Stimulated activated naive B cell treated with anti-CD40 and anti-IgM and Interleukin-4, amounts not matched to agents 10 μg/mL and 1 μg/mL and 100 μg/mL, for 72 hours (primary cell): ENCODE results near the gene SNF8.

Source experiments
- ATAC-seq, 2 donors: fragments of 150-1000 bp; cut with Tn5 transposase; replicated peaks; 2 replicates each; pipeline ENCODE4 v1.10.0; 2021; ENCODE audit warnings: moderate library complexity in 1 of 2
- DNase-seq: peaks from one replicate; pipeline ENCODE4 v3.0.0; 2021
- H3K27ac Mint-ChIP-seq: one replicate; pipeline ENCODE4 v1.8.0; 2022; ENCODE audit warnings: mild to moderate bottlenecking, mixed read lengths
- H3K27me3 Mint-ChIP-seq, 2 donors: one replicate each; pipeline ENCODE4 v1.8.0; 2022; ENCODE audit warnings: mixed read lengths in 2 of 2
- H3K36me3 Mint-ChIP-seq, 2 donors: one replicate each; pipeline ENCODE4 v1.8.0; 2022; ENCODE audit warnings: mixed read lengths in 2 of 2, mild to moderate bottlenecking in 1 of 2
- H3K4me1 Mint-ChIP-seq, 2 donors: one replicate each; pipeline ENCODE4 v1.8.0; 2022; ENCODE audit warnings: mixed read lengths in 2 of 2, mild to moderate bottlenecking in 1 of 2
- H3K4me3 Mint-ChIP-seq, 2 donors: one replicate each; pipeline ENCODE4 v1.8.0; 2022; ENCODE audit warnings: mild to moderate bottlenecking in 2 of 2, mixed read lengths in 2 of 2, moderate library complexity in 1 of 2
- H3K9me3 Mint-ChIP-seq, 2 donors: one replicate each; pipeline ENCODE4 v1.8.0; 2022; ENCODE audit warnings: mixed read lengths in 2 of 2, mild to moderate bottlenecking in 1 of 2

Gene SNF8

GRCh38 chr17:48915459-48916282 lies 29.0 kb downstream of the SNF8 start:
- no peaks in the 10 kb centered on the region for H3K27me3 Mint-ChIP-seq
- peak overlapping the region; percentile 83 to 86 for H3K4me3 Mint-ChIP-seq
- peak overlapping the region; percentile 98 for H3K27ac Mint-ChIP-seq
- H3K9me3 Mint-ChIP-seq = peaks cover 3 to 8% of the 10 kb centered on the region in 2 donors
- ATAC-seq (peak; percentile 96 to 97), DNase-seq (peak; percentile 64)
- peaks cover 53 to 56% of the 10 kb centered on the region in 2 donors for H3K36me3 Mint-ChIP-seq
- peaks cover 38 to 65% of the 10 kb centered on the region in 2 donors for H3K4me1 Mint-ChIP-seq

- DNase-seq (no peak), ATAC-seq (no peak)
- H3K27ac Mint-ChIP-seq = peak overlapping the region; percentile 79
- peak overlapping the region; percentile 4 to 25 for H3K4me3 Mint-ChIP-seq
- H3K4me1 Mint-ChIP-seq = peaks cover 53 to 84% of the 10 kb centered on the region in 2 donors
- peaks cover 57 to 64% of the 10 kb centered on the region in 2 donors for H3K36me3 Mint-ChIP-seq
- no peaks in the 10 kb centered on the region for H3K27me3 Mint-ChIP-seq
- peaks cover 3 to 8% of the 10 kb centered on the region in 2 donors for H3K9me3 Mint-ChIP-seq
Measured at GRCh38 chr17:48912476-48912875, 32.2 kb downstream of the SNF8 start.

- H3K9me3 Mint-ChIP-seq = peaks cover 3 to 8% of the 10 kb centered on the region in 2 donors
- DNase-seq (no peak), ATAC-seq (no peak)
- H3K4me3 Mint-ChIP-seq = peak overlapping the region; percentile 91 to 100
- peaks cover 47 to 65% of the 10 kb centered on the region in 2 donors for H3K4me1 Mint-ChIP-seq
- peak overlapping the region; percentile 94 for H3K27ac Mint-ChIP-seq
- peaks cover 46 to 54% of the 10 kb centered on the region in 2 donors for H3K36me3 Mint-ChIP-seq
- H3K27me3 Mint-ChIP-seq = no peaks in the 10 kb centered on the region
Measured at GRCh38 chr17:48910370-48910769, 34.3 kb downstream of the SNF8 start.

GRCh38 chr17:48909783-48910182 lies 34.9 kb downstream of the SNF8 start:
- ATAC-seq = peak in 1 of 2 donors; percentile 6
- Mint-ChIP-seq H3K9me3 (peaks cover 3 to 8% of the 10 kb centered on the region in 2 donors), H3K4me1 (peaks cover 44 to 59% of the 10 kb centered on the region in 2 donors), H3K27me3 (no peaks in the 10 kb centered on the region), H3K4me3 (peak overlapping the region; percentile 91 to 100), H3K36me3 (peaks cover 46 to 54% of the 10 kb centered on the region in 2 donors), H3K27ac (peak overlapping the region; percentile 94)
- peak; percentile 6 for DNase-seq

- peak overlapping the region; percentile 91 to 100 for H3K4me3 Mint-ChIP-seq
- ATAC-seq (peak; percentile 60 to 66), DNase-seq (peak; percentile 75)
- H3K27me3 Mint-ChIP-seq = no peaks in the 10 kb centered on the region
- peaks cover 0 to 3% of the 10 kb centered on the region in 2 donors for H3K9me3 Mint-ChIP-seq
- peaks cover 39 to 47% of the 10 kb centered on the region in 2 donors for H3K36me3 Mint-ChIP-seq
- H3K4me1 Mint-ChIP-seq = peaks cover 39 to 50% of the 10 kb centered on the region in 2 donors
- H3K27ac Mint-ChIP-seq = peak overlapping the region; percentile 94
Measured at GRCh38 chr17:48908853-48909394, 35.7 kb downstream of the SNF8 start.

- Mint-ChIP-seq H3K4me3 (peak within 1 kb of the TSS; percentile 98 to 100), H3K27me3 (no peaks in the 10 kb centered on the region), H3K9me3 (no peaks in the 10 kb centered on the region), H3K36me3 (peaks cover 35 to 40% of the 10 kb centered on the region in 2 donors), H3K27ac (peak within 1 kb of the TSS; percentile 99), H3K4me1 (peaks cover 35 to 44% of the 10 kb centered on the region in 2 donors)
- DNase-seq = peak; percentile 87
- ATAC-seq = peak; percentile 89 to 91
Measured at GRCh38 chr17:48908047-48908843, 36.4 kb downstream of the SNF8 start, which contains the start of gene UBE2Z. TSS of gene UBE2Z (plus strand) at chr17:48908407. CDS start at chr17:48908504, 97 bp downstream.

GRCh38 chr17:48907713-48908046 lies 37.0 kb downstream of the SNF8 start:
- H3K4me1 Mint-ChIP-seq = peaks cover 32 to 38% of the 10 kb centered on the region in 2 donors
- ATAC-seq (peak in 1 of 2 donors; percentile 25), DNase-seq (no peak)
- no peaks in the 10 kb centered on the region for H3K27me3 Mint-ChIP-seq
- no peaks in the 10 kb centered on the region for H3K9me3 Mint-ChIP-seq
- H3K4me3 Mint-ChIP-seq = peak overlapping the region; percentile 98 to 100
- peak overlapping the region; percentile 99 for H3K27ac Mint-ChIP-seq
- H3K36me3 Mint-ChIP-seq = peaks cover 29 to 34% of the 10 kb centered on the region in 2 donors

- no peak overlapping the region for H3K4me3 Mint-ChIP-seq
- no peaks in the 10 kb centered on the region for H3K27me3 Mint-ChIP-seq
- no peaks in the 10 kb centered on the region for H3K9me3 Mint-ChIP-seq
- DNase-seq (no peak), ATAC-seq (no peak)
- no peak overlapping the region for H3K27ac Mint-ChIP-seq
- H3K4me1 Mint-ChIP-seq = peaks cover 20 to 22% of the 10 kb centered on the region in 2 donors
- H3K36me3 Mint-ChIP-seq = peaks cover 16 to 22% of the 10 kb centered on the region in 2 donors
Measured at GRCh38 chr17:48905987-48906515, 38.6 kb downstream of the SNF8 start.

GRCh38 chr17:48904428-48904827 lies 40.2 kb downstream of the SNF8 start:
- ATAC-seq = no peak
- Mint-ChIP-seq H3K27me3 (no peaks in the 10 kb centered on the region), H3K36me3 (peaks cover 3 to 9% of the 10 kb centered on the region in 2 donors), H3K4me1 (peaks cover 5 to 6% of the 10 kb centered on the region in 2 donors), H3K9me3 (no peaks in the 10 kb centered on the region), H3K4me3 (no peak overlapping the region), H3K27ac (no peak overlapping the region)
- DNase-seq = no peak

- H3K4me3 Mint-ChIP-seq = no peak overlapping the region
- peaks cover 0 to 7% of the 10 kb centered on the region in 2 donors for H3K36me3 Mint-ChIP-seq
- H3K4me1 Mint-ChIP-seq = peaks cover 0 to 2% of the 10 kb centered on the region in 2 donors
- no peak overlapping the region for H3K27ac Mint-ChIP-seq
- ATAC-seq = no peak
- no peaks in the 10 kb centered on the region for H3K9me3 Mint-ChIP-seq
- no peaks in the 10 kb centered on the region for H3K27me3 Mint-ChIP-seq
- DNase-seq = no peak
Measured at GRCh38 chr17:48903401-48903800, 41.2 kb downstream of the SNF8 start.

GRCh38 chr17:48901241-48901640 lies 43.4 kb downstream of the SNF8 start:
- H3K27ac Mint-ChIP-seq = no peak overlapping the region
- H3K4me3 Mint-ChIP-seq = no peak overlapping the region
- no peaks in the 10 kb centered on the region for H3K27me3 Mint-ChIP-seq
- H3K9me3 Mint-ChIP-seq = no peaks in the 10 kb centered on the region
- no peaks in the 10 kb centered on the region for H3K4me1 Mint-ChIP-seq
- H3K36me3 Mint-ChIP-seq = peaks cover 3 to 11% of the 10 kb centered on the region in 2 donors
- ATAC-seq (no peak), DNase-seq (no peak)

GRCh38 chr17:48894886-48895285 lies 49.8 kb downstream of the SNF8 start:
- Mint-ChIP-seq H3K9me3 (no peaks in the 10 kb centered on the region), H3K4me3 (no peak overlapping the region), H3K36me3 (peaks cover 12 to 28% of the 10 kb centered on the region in 2 donors), H3K27me3 (no peaks in the 10 kb centered on the region), H3K27ac (no peak overlapping the region), H3K4me1 (peaks cover 7 to 33% of the 10 kb centered on the region in 2 donors)
- no peak for ATAC-seq
- no peak for DNase-seq

- ATAC-seq = no peak
- H3K9me3 Mint-ChIP-seq = no peaks in the 10 kb centered on the region
- DNase-seq = no peak
- H3K4me3 Mint-ChIP-seq = peak overlapping the region; percentile 97 to 100
- H3K27me3 Mint-ChIP-seq = no peaks in the 10 kb centered on the region
- peaks cover 7 to 33% of the 10 kb centered on the region in 2 donors for H3K4me1 Mint-ChIP-seq
- peaks cover 12 to 28% of the 10 kb centered on the region in 2 donors for H3K36me3 Mint-ChIP-seq
- no peak overlapping the region for H3K27ac Mint-ChIP-seq
Measured at GRCh38 chr17:48893646-48894508, 50.8 kb downstream of the SNF8 start.
